ENCODE measurements around the gene SYTL4.

Gene SYTL4

GRCh38 chrX:100681599-100681998, 50.3 kb downstream of the SYTL4 start:
- Histone ChIP-seq H3K9me3 (ENCODE audit: insufficient read depth, low read length) (no peaks in the 10 kb centered on the region), H3K79me2 (ENCODE audit: low read length) (no peaks in the 10 kb centered on the region), H3K27ac (ENCODE audit: low read length) (no peak overlapping the region), H3K36me3 (replicated peaks; ENCODE audit: low read depth, low read length) (no peaks in the 10 kb centered on the region), H3K4me3 (ENCODE audit: low read length) (no peak overlapping the region), H3K4me2 (ENCODE audit: low read length) (no peak overlapping the region), H3K27me3 (ENCODE audit: low read depth, low read length) (peaks cover 21% of the 10 kb centered on the region), H3K9ac (ENCODE audit: low read length) (no peak overlapping the region), H2AFZ (ENCODE audit: low read depth, low read length) (no peak overlapping the region), H3K4me1 (ENCODE audit: low read length) (no peaks in the 10 kb centered on the region), H4K20me1 (ENCODE audit: insufficient read depth, low read length) (no peaks in the 10 kb centered on the region)
- TF ChIP-seq EZH2phosphoT487 (IDR thresholded peaks at IDR 0.05; ENCODE audit: low read depth) = no peak
- no peak for TF ChIP-seq CTCF (IDR thresholded peaks at IDR 0.05; ENCODE audit: low read depth, low read length)

- no peaks in the 10 kb centered on the region for H3K79me2 ChIP-seq (ENCODE audit: low read length)
- H3K27ac ChIP-seq (ENCODE audit: low read length) = no peak overlapping the region
- no peak overlapping the region for H3K9ac ChIP-seq (ENCODE audit: low read length)
- no peaks in the 10 kb centered on the region for H4K20me1 ChIP-seq (ENCODE audit: insufficient read depth, low read length)
- H3K9me3 ChIP-seq (ENCODE audit: insufficient read depth, low read length) = no peaks in the 10 kb centered on the region
- no peaks in the 10 kb centered on the region for H3K36me3 ChIP-seq (replicated peaks; ENCODE audit: low read depth, low read length)
- H2AFZ ChIP-seq (ENCODE audit: low read depth, low read length) = no peak overlapping the region
- no peak overlapping the region for H3K4me3 ChIP-seq (ENCODE audit: low read length)
- no peaks in the 10 kb centered on the region for H3K4me1 ChIP-seq (ENCODE audit: low read length)
- H3K27me3 ChIP-seq (ENCODE audit: low read depth, low read length) = peaks cover 21% of the 10 kb centered on the region
- TF ChIP-seq CTCF (IDR thresholded peaks at IDR 0.05; ENCODE audit: low read depth, low read length) = no peak
- no peak for TF ChIP-seq EZH2phosphoT487 (IDR thresholded peaks at IDR 0.05; ENCODE audit: low read depth)
- H3K4me2 ChIP-seq (ENCODE audit: low read length) = no peak overlapping the region
Measured at GRCh38 chrX:100680756-100681155, 51.2 kb downstream of the SYTL4 start.

GRCh38 chrX:100677611-100678181, 54.2 kb downstream of the SYTL4 start:
- Histone ChIP-seq H3K27ac (ENCODE audit: low read length) (no peak overlapping the region), H3K9ac (ENCODE audit: low read length) (no peak overlapping the region), H3K4me1 (ENCODE audit: low read length) (peaks cover 7% of the 10 kb centered on the region), H3K79me2 (ENCODE audit: low read length) (no peaks in the 10 kb centered on the region), H3K4me3 (ENCODE audit: low read length) (no peak overlapping the region), H2AFZ (ENCODE audit: low read depth, low read length) (no peak overlapping the region), H3K9me3 (ENCODE audit: insufficient read depth, low read length) (no peaks in the 10 kb centered on the region), H3K36me3 (replicated peaks; ENCODE audit: low read depth, low read length) (no peaks in the 10 kb centered on the region), H3K27me3 (ENCODE audit: low read depth, low read length) (peaks cover 47% of the 10 kb centered on the region), H4K20me1 (ENCODE audit: insufficient read depth, low read length) (no peaks in the 10 kb centered on the region), H3K4me2 (ENCODE audit: low read length) (no peak overlapping the region)
- no peak for TF ChIP-seq CTCF (IDR thresholded peaks at IDR 0.05; ENCODE audit: low read depth, low read length)
- no peak for TF ChIP-seq EZH2phosphoT487 (IDR thresholded peaks at IDR 0.05; ENCODE audit: low read depth)

- Histone ChIP-seq H3K9me3 (ENCODE audit: insufficient read depth, low read length) (no peaks in the 10 kb centered on the region), H3K9ac (ENCODE audit: low read length) (no peak overlapping the region), H3K36me3 (replicated peaks; ENCODE audit: low read depth, low read length) (no peaks in the 10 kb centered on the region), H3K4me2 (ENCODE audit: low read length) (no peak overlapping the region), H3K27me3 (ENCODE audit: low read depth, low read length) (peaks cover 58% of the 10 kb centered on the region), H3K27ac (ENCODE audit: low read length) (no peak overlapping the region), H2AFZ (ENCODE audit: low read depth, low read length) (no peak overlapping the region), H3K79me2 (ENCODE audit: low read length) (no peaks in the 10 kb centered on the region), H3K4me3 (ENCODE audit: low read length) (no peak overlapping the region), H3K4me1 (ENCODE audit: low read length) (peaks cover 7% of the 10 kb centered on the region), H4K20me1 (ENCODE audit: insufficient read depth, low read length) (no peaks in the 10 kb centered on the region)
- no peak for TF ChIP-seq EZH2phosphoT487 (IDR thresholded peaks at IDR 0.05; ENCODE audit: low read depth)
- no peak for TF ChIP-seq CTCF (IDR thresholded peaks at IDR 0.05; ENCODE audit: low read depth, low read length)
Measured at GRCh38 chrX:100674705-100675104, 57.2 kb downstream of the SYTL4 start.
